DLD1 (cell line): ENCODE data around the gene GNL2.
"Not testable (repeated sequence)": the region's sequence is repeated elsewhere in the genome, so short reads cannot be mapped to it uniquely, and the experiment has no call there.

Experiments used
- in situ Hi-C: cut with HindIII; loops from 2 replicates; pipeline ENCODE4 v1.10.0; 2017; ENCODE audit warnings: low sequenced_read_pairs

The GNL2 gene

DNA sequence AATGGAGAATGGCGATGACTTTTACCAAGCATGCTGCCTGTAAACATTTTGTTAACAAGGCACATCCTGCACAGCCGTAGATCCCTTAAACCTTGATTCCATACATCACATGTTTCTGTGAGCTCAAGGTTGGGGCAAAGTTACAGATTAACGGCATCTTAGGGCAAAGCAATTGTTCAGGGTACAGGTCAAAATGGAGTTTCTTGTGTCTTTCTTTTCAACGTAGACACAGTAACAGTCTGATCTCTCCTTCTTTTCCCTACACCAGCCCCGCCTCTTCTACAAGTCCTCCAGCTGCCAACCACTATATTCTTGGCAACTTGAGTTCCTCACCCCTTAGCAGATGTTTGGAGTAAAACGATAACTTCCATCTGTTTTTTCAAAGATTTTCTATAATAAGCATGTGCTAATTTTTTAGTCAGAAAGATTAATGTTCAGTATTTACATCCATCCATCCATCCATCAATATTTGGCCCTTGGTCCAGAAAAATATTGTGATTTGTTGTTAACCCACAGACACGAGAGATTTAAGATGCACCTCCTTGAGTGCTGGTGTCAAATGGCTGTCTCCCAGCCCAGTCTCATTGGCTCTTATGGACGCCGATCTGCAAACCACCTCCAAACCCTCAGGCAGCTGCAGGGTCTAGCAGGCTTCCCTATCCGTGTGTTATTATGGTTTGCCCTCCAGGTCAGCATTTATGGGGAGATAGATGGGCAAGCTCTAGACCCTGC, 35.2 kb downstream of the GNL2 start:
- in situ Hi-C loops = no loop called here

DNA sequence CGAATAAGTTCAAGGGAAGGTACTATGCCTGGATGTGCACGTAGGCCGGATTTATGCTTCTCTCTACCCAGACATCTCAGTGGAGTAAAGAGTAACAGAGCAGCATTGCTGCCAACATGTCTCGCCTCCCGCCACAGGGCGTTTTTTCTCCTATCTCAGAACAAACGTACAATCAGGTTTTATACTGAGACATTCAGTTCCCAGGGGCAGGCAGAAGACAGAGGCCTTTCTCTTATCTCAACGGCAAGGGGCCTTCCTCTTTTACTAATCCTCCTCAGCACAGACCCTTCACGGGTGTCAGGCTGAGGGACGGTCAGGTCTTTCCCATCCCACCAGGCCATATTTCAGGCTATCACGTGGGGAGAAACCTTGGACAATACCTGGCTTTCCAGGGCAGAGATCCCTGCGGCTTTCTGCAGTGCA, 35.8 kb downstream of the GNL2 start:
- in situ Hi-C loops = not testable (repeated sequence)

DNA sequence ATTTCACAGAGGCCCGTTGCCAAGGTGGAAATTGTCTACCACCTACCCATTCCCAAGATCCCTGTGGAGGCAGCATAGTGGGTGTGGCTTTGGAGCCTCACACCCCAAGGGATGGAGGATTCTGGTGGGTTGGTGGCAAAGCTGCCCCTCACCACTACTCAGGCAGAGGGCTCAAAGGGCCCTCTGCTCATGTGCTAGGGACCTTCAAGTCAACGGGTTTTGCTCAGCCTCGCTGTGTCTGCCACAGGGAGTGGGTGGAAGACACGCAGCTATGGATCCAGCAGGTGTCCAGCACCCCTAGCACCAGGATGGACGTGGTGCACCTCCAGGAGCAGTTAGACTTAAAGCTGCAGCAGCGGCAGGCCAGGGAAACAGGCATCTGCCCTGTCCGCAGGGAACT, 36.7 kb downstream of the GNL2 start:
- in situ Hi-C loops = no loop called here

DNA sequence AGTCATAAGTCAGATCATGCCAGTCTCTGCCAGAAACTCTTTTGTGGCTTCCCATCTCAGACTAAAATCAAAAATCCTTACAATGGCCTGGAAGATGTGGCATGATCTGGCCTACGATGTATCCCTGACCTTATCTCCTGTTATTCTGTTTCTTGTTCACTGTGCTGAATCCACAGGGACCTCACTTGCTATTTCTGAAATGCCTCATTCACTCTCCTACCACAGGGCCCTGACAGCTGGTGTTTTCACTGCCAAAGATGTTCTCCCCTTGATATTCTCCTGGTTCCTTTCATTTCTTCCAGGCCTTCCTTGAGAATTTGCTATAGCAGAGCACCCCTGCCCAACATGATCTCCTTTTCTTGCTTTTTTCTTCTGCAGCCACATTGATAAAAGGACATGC, 37.3 kb downstream of the GNL2 start:
- in situ Hi-C loops = no loop called here

DNA sequence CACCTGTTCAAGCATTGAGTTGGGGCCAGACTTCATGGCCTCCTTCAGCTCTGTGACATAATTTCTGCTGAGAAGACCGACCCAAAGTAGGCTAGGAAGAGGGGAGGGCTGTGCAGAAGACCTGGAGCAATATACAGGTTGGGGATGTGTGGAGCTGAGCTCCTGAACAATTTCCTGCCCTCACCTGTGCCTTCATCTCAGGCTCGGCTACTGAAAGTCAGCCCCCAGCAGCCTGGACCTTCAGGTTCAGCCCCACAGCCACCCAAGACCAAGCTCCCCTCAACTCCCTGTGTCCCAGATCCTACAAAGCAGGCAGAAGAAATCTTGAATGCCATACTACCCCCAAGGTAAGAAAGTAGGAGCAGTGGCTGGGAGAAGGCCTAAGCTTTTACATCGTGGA, 38.3 kb downstream of the GNL2 start:
- in situ Hi-C loops = no loop called here

DNA sequence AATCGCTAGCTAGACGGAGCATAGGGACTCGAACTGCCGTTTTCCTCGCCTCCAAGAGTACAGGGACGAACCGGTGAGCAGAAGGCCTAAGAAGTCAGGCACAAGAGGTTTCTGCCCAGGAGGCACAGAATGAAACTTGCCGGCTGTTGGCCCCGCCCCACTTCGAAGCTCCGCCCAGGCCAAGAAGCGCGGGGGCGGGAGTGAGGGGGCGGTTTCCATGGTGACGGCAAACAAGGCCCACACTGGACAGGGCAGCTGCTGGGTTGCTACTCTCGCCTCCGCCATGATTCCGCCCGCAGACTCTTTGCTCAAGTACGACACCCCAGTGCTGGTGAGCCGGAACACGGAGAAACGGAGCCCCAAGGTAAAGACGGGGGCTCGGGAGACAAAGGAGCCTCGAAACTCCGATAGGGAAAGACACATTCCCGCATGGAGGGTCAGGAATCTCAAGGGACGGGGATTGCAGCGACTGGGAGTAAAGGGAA, 39.0 kb downstream of the GNL2 start, which contains the start of gene DNALI1:
DNALI1 (plus strand) TSS at position 229 of the 485 bp plus-strand sequence; CDS start at position 284, 55 bp downstream.
- in situ Hi-C loops = no loop called here

DNA sequence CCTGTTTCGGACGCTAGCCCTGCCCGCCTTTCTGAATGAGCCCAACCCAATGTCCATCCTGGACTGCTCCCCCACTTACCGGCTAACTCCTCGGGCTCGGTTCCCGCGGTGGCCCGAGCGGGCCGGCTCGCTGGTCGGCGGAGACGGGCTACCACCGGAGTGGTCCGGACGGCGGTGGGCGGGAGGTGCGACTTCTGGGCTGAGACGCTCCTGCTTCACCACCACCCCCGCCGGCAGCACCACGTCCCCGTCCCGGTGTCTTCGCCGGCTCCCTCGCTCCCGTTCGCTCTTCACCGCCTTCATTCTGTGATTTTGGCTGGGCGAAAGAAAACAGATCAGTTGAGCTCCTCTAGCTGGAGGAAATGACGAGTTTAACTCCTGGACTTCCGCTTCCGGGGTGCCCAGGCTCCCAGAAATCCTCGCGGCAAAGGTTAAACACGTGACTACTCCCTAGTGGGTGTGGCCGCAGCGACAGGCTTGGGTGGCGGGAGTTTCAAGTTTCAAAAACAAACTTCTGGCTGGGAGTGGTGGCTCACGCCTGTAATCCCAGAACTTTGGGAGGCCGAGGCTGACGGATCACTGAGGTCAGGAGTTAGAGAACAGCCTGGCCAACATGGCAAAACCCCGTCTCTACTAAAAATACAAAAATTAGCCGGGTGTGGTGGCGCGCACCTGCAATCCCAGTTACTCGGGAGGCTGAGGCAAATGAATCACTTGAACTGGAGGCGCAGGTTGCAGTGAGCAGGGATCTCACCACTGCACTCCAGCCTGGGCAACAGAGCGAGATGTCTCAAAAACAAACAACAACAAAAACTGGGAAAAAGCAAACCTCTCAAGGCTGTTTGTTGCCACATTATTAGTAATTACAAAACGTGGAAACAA, 41.6 kb downstream of the GNL2 start, which contains the start of gene SNIP1:
SNIP1 (minus strand) TSS at position 367 of the 882 bp plus-strand sequence; CDS start at position 303, 64 bp downstream.
- in situ Hi-C loops = no loop called here

DNA sequence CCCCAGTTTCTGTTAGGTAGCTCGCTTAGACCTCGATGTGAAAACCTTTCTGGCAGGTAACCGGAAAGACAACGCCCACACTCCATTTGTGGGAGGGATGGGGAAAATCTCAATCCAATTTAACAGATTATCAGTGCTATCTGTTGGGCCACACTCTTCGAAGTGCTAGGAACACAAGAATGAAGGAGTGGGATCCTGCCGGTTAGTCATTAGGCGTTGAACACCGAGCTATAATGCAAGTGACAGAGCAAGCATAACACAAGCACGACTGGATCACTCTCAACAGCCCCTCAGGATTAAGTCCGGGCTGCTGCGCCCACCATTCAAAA, 42.2 kb downstream of the GNL2 start:
- in situ Hi-C loops = no loop called here

DNA sequence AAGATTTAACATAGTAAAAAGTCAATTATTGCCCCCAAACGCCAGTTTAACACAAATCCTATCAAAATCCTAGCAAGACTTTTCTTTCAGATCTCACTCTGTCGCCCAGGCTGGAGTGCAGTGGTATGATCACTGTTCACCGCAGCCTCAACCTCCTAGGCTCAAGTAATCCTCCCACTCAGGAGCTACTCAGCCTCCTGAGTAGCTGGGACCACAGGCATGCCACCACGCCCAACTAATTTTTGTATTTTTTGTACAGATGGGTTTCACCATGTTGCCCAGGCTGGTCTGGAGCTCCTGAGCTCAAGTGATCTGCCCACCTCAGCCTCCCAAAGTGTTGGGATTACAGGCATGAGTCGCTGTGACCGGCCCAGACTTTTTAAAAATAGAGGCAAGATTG, 46.4 kb downstream of the GNL2 start:
- in situ Hi-C loops = no loop called here

DNA sequence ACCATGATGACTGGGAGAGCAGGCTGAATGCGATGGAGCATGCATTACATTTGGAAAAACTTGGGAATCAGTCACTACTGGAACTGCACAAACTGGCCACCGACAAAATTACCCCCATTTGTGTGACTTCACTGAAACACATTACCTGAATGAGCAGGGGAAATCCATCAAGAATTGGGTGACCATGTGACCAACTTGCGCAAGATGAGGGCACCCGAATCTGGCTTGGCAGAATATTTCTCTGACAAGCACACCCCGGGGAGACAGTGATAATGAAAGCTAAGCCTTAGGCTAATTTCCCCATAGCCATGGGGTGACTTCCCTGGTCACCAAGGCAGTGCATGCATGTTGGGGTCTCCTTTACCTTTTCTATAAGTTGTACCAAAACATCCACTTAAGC, 50.7 kb downstream of the GNL2 start:
- in situ Hi-C loops = no loop called here

DNA sequence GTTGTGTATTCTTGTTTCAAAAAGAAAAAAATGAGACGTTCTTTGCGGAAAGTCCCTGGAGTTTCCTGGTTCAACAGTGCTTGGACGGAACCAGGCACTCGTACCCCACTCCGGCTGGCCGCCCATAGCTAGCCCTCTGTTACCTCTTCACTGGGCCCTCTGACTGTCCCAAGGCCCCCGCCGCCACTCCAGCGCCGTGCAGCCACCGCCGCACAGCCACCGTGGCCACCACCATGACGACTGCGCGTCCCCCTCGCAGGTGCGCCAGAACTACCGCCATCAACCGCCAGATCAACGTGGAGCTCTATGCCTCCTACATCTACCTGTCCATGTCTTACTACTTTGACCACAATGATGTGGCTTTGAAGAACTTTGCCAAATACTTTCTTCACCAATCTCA, 51.2 kb downstream of the GNL2 start:
- in situ Hi-C loops = no loop called here

DNA sequence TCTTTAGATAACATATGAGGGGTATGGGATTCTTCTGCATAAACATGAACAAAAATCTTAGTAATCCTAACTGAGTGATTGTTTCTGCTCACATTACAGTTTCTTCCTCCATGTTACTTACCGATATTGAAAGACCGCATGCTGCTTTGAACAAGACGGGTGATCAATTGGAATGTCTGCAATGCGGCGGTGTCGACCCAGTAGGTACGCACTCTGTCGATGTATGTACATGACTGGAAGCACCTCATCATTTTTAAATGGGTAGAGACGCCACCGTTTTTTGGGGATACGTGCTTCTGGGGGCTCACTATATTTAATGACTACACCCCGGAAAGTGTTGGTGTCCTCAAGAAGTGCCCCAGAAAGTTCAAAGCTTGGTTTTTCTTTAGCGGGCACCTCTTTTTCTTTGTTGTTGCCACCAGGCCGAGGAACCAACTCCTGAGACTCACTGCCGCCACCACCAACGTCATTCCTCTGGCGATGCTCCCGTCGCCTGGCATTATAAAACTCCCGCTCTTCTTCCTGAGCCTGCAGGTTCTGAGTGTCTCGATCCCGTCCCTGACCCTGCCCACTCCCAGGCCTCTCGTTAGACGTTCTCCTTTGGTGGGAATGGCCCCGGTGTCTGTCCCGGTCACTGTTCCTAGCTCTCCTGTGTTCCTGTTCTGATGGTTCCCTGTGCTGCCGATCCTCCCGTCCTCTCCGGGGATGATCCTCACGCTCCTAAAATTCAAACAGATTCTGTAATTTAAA, 55.5 kb downstream of the GNL2 start:
- in situ Hi-C loops = no loop called here

DNA sequence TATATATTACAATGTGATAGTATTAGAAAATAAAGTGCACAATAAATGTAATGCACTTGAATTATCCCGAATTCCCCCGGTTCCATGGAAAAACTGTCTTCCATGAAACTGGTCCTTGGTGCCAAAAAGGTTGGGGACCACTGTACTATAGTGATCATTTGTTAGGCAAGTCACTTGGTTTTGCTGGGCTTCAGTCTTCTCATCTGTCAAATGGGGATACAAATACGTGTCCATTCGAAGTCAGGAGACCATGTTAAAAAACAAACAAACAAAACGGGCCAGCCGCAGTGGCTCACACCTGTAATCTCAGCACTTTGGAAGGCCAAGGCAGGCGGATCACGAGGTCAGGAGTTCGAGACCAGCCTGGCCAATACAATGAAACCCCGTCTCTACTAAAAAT, 56.6 kb downstream of the GNL2 start:
- in situ Hi-C loops = not testable (repeated sequence)

DNA sequence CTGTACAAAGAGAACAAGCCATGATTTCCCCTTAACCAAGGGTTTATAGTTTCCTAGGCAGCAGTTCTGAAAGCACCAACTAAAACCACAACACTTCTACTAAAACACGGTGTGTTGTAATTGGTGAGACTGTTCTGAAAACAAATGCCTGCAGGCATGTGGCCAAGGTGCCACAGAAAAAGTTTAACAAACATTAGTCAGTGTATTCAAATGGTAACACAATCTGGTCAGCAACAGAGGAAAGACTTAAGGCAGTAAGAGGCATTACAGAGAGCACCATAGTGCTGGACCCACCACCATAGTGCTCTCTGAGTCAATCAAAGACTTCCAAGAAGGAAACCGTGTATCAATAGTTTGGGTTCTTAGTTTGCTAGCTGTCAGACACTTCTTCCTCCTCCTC, 58.4 kb downstream of the GNL2 start:
- in situ Hi-C loops = no loop called here

DNA sequence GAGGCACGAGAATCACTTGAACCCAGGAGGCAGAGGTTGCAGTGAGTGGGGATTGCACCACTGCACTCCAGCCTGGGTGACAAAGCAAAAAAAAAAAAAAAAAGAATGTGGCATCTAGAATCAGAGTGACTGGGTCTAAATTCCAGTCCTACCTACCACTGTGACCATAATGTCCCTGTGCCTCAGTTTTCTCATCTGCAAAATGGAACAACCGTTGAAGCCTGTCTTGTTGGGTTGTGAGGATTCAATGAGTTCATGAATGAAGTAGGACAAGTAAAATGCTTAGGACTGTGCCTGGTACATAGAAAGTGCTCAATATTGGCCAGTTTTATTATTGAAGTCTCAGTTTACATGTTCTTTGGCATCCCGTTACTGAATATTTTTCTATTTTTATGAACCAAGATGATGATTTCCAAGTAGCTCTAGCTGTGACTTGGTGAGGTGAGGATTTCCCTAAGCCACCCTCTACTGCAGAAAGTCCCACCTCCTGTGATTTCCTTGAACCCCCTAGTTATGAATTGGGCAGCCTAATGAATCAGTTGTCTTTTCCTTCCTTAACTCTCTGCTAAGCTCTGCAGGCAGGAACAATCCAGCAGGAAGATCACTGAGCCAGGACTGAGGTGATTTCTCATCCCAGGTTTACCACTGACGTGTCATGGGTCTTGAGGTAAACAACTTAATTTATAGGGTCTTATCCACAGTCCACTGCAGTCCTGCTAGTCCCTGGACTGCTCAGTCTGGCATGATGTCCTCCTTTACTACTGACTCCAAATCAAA, 62.2 kb downstream of the GNL2 start:
- in situ Hi-C loops = no loop called here

DNA sequence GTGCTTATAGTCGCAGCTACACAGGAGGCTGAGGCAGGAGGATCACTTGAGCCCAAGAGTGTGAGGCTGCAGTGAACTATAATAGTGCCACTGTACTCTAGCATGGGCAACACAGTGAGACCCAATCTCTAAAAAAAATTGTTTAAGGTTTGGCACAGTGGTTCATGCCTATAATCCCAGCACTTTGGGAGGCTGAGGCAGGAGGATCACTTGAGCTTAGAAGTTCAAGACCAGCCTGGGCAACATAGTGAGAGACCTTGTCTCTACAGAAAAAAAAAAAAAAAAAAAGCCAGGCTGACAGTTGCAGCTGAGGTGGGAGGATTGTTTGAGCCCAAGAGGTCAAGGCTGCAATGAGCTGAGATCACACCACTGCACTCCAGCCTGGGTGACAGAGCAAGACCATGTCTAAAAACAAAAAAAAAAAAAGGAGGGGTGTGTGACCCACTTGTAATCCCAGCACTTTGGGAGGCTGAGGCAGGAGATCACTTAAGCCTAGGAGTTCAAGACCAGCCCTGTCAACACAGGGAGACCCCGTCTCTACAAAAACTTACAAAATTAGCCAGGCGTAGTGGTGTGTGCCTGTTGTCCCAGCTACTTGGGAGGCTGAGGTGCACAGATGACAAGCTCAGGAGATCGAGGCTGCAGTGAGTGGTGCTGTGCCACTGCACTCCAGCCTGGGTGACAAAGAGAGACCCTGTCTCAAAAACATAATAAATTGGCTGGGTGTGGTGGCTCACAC, 63.1 kb downstream of the GNL2 start:
- in situ Hi-C loops = not testable (repeated sequence)

DNA sequence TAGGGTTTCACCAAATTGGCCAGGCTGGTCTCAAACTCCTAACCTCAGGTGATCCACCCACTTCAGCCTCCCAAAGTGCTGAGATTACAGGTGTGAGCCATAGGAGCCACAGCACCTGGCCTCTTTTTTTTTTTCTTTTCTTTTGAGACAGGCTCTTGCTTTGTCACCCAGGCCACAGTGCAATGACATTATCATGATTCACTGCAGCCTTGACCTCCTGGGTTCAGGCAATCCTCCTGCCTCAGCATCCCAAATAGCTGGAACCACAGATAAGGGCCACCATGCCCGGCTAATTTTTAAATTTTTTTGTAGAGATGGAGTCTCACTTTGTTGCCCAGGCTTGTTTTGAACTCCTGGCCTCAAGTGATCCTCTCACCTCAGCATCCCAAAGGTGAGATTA, 65.8 kb downstream of the GNL2 start:
- in situ Hi-C loops = not testable (repeated sequence)

DNA sequence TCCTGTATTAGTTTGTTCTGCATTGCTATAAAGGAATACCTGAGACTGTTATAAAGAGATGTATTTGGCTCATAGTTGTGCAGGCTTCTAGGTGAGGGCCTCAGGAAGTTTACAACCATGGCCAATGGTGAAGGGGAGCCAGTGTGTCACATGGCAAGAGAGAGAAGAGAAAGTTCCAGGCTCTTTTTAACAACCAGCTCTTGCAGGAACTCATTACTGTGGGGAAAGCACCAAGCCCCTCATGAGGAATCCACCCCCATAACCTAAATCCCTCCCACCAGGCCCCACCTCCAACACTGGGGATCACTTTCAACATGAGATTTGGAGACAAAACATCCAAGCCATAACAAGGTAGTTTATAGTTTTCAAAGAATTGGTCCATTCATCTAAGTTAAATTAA, 76.1 kb downstream of the GNL2 start:
- in situ Hi-C loops = no loop called here

DNA sequence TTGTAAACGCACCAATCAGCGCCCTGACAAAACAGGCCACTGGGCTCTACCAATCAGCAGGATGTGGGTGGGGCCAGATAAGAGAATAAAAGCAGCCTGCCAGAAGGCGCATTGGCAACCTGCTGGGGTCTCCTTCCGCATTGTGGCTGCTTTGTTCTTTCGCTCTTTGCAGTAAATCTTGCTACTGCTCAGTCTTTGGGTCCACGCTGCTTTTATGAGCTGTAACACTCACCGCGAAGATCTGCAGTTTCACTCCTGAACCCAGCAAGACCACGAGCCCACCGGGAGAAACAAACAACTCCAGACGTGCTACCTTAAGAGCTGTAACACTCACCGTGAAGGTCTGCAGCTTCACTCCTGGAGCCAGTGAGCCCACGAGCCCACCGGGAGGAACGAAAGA, 76.8 kb downstream of the GNL2 start:
- in situ Hi-C loops = not testable (repeated sequence)

DNA sequence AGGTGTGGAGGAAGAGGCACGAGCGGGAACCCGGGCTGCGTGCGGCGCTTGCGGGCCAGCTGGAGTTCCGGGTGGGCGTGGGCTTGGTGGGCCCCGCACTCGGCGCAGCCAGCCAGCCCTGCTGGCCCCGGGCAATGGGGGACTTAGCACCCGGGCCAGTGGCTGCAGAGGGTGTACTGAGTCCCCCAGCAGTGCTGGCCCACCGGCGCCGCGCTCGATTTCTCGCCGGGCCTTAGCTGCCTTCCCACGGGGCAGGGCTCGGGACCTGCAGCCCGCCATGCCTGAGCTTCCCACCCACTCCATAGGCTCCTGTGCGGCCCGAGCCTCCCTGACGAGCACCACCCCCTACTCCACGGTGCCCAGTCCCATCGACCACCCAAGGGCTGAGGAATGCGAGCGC, 77.5 kb downstream of the GNL2 start:
- in situ Hi-C loops = not testable (repeated sequence)
